Vagina (tissue), 2 donors: ENCODE results near the gene TADA2A. TPM values are rescaled to one million over a fixed set of nuclear protein-coding genes. Genes with fewer than 3 reads are reported as not detected.
"Not testable (repeated sequence)": the region's sequence is repeated elsewhere in the genome, so short reads cannot be mapped to it uniquely, and the experiment has no call there.

ENCODE experiments used
- DNase-seq, 2 donors: peaks; one replicate each; pipeline ENCODE4 v3.0.0-alpha.2; 2017; ENCODE audit errors: extremely low spot score in 2 of 2
- H3K27ac ChIP-seq: fragments of 200-600 bp; sonication (generic); one replicate; pipeline ENCODE4 v1.5.1; 2019
- H3K27me3 ChIP-seq: fragments of 200-600 bp; sonication (generic); one replicate; pipeline ENCODE4 v1.5.1; 2019
- H3K36me3 ChIP-seq, 2 donors: fragments of 200-600 bp; sonication (generic); one replicate each; pipeline ENCODE4 v1.5.1; 2017 to 2019
- H3K4me1 ChIP-seq: fragments of 200-600 bp; sonication (generic); one replicate; pipeline ENCODE4 v1.5.1; 2019
- H3K4me3 ChIP-seq, 2 donors: fragments of 200-600 bp; sonication (generic); 1 replicate in 1 of 2; 2 replicates in 1 of 2; pipeline ENCODE4 v1.5.1; 2016 to 2019
- H3K9me3 ChIP-seq: fragments of 200-600 bp; sonication (generic); one replicate; pipeline ENCODE4 v1.5.1; 2019
- POLR2A ChIP-seq, 2 donors: fragments of 450-650 bp; IDR thresholded peaks; one replicate each; pipeline ENCODE4 v1.6.1; 2017; ENCODE audit warnings: antibody characterized with exemption in 2 of 2, mild to moderate bottlenecking in 2 of 2, moderate library complexity in 2 of 2
- POLR2AphosphoS5 ChIP-seq, 2 donors: sonication (generic); formaldehyde crosslinking; IDR thresholded peaks; one replicate each; pipeline ENCODE4 v1.9.0; 2017; ENCODE audit warnings: antibody characterized with exemption in 2 of 2, mild to moderate bottlenecking in 2 of 2, low read depth in 1 of 2; ENCODE audit not compliant: insufficient read depth in 1 of 2
- intact Hi-C: fragments of 100-400 bp; cut with DNase I; formaldehyde crosslinking; loops from one replicate; pipeline ENCODE4 v1.15.1; 2023
- total RNA-seq: library from RNA; depleted of rRNA; stranded (reverse); fragments of >200 nt; gene quantifications from one replicate; pipeline ENCODE4 v1.2.3, GENCODE V29; 2016
- TF ChIP-seq, protein P1 (sequence below), 3 experiments: fragments of 450-650 bp in 2 of 3; fragments of 200-600 bp in 1 of 3; sonication (generic) in 1 of 3; IDR thresholded peaks; one replicate each; pipeline ENCODE4 v1.5.1; 2017 to 2019; ENCODE audit warnings: antibody characterized with exemption in 3 of 3, mild to moderate bottlenecking in 2 of 3, moderate library complexity in 2 of 3

The TADA2A gene
- total RNA-seq, 1 donor from 2014 or later: 44.2 TPM

DNA sequence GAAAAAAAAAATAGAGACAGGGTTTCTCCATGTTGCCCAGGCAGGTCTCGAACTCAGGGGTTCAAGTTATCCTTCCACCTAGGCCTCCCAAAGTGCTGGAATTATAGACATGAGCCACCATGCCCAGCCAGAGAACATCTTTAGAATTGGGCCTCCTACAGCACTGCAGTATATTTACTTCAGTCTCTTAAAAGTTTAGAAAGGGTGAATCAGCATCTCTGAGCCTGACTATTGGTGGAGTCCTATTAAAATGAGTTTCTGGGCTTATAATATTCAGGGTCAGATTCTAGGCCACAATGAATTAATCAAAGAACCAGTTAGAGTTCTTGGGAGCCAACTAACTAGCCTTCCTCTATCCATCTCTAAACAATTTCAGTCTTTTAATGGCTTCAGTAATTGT lies 22.8 kb downstream of the TADA2A start:
- DNase-seq: no peak
- intact Hi-C loops: no loop called here
- Histone ChIP-seq H3K27ac (peak overlapping the region; percentile 62), H3K9me3 (no peaks in the 10 kb centered on the region), H3K4me3 (no peak overlapping the region), H3K27me3 (no peaks in the 10 kb centered on the region), H3K4me1 (peaks cover 6% of the 10 kb centered on the region), H3K36me3 (peaks cover 0 to 33% of the 10 kb centered on the region in 2 donors)
- TF ChIP-seq POLR2AphosphoS5 (IDR thresholded peaks at IDR 0.05; ENCODE audit: insufficient read depth in 1 of 2, low read depth in 1 of 2) (no peak), POLR2A (IDR thresholded peaks at IDR 0.05) (no peak)
- TF ChIP-seq, protein P1, sequence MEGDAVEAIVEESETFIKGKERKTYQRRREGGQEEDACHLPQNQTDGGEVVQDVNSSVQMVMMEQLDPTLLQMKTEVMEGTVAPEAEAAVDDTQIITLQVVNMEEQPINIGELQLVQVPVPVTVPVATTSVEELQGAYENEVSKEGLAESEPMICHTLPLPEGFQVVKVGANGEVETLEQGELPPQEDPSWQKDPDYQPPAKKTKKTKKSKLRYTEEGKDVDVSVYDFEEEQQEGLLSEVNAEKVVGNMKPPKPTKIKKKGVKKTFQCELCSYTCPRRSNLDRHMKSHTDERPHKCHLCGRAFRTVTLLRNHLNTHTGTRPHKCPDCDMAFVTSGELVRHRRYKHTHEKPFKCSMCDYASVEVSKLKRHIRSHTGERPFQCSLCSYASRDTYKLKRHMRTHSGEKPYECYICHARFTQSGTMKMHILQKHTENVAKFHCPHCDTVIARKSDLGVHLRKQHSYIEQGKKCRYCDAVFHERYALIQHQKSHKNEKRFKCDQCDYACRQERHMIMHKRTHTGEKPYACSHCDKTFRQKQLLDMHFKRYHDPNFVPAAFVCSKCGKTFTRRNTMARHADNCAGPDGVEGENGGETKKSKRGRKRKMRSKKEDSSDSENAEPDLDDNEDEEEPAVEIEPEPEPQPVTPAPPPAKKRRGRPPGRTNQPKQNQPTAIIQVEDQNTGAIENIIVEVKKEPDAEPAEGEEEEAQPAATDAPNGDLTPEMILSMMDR (IDR thresholded peaks at IDR 0.05): no peak

DNA sequence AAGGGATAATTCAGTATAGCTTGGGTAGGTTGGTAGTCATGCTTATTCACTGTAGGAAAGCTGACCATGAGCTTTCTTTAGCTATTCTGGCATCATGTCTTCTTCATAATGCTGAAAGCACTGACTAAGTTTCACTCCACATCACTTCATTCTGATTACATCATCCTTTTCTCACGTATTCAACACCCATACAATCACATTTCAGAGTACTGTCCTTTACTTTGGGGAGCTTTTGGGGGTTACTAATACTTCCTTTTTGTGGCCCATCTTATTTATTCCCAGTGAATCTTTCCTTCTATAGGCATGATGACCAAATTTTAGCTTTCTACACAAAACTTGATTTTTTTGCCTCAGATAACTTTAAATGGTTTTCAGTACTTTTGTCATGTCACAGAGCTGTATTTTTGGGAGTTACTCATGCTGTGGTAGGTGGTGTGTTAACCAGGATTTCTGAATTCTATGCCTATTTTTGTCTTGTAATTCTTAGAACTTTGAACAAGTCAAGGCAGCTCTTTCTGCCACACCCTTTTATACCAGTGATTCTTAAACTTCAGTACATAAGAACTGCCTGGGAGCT lies 23.5 kb downstream of the TADA2A start:
- Histone ChIP-seq H3K9me3 (no peaks in the 10 kb centered on the region), H3K4me1 (peaks cover 6% of the 10 kb centered on the region), H3K4me3 (no peak overlapping the region), H3K27me3 (no peaks in the 10 kb centered on the region), H3K27ac (peak overlapping the region; percentile 62), H3K36me3 (peaks cover 0 to 26% of the 10 kb centered on the region in 2 donors)
- no peak for DNase-seq
- intact Hi-C loops: no loop called here
- no peak for TF ChIP-seq POLR2A (IDR thresholded peaks at IDR 0.05)
- TF ChIP-seq POLR2AphosphoS5 (IDR thresholded peaks at IDR 0.05; ENCODE audit: insufficient read depth in 1 of 2, low read depth in 1 of 2): peak in 1 of 2 donors; percentile 23

GRCh38 chr17:37432671-37433070 lies 26.0 kb downstream of the TADA2A start:
- TF ChIP-seq POLR2A (IDR thresholded peaks at IDR 0.05) (no peak), POLR2AphosphoS5 (IDR thresholded peaks at IDR 0.05; ENCODE audit: insufficient read depth in 1 of 2, low read depth in 1 of 2) (no peak)
- TF ChIP-seq, protein P1 (IDR thresholded peaks at IDR 0.05): no peak
- H3K27me3 ChIP-seq: no peaks in the 10 kb centered on the region
- H3K4me3 ChIP-seq: no peak overlapping the region
- H3K4me1 ChIP-seq: peaks cover 6% of the 10 kb centered on the region
- DNase-seq: no peak
- no peaks in the 10 kb centered on the region for H3K9me3 ChIP-seq
- intact Hi-C loops: no loop called here
- peaks cover 0 to 14% of the 10 kb centered on the region in 2 donors for H3K36me3 ChIP-seq
- no peak overlapping the region for H3K27ac ChIP-seq

DNA sequence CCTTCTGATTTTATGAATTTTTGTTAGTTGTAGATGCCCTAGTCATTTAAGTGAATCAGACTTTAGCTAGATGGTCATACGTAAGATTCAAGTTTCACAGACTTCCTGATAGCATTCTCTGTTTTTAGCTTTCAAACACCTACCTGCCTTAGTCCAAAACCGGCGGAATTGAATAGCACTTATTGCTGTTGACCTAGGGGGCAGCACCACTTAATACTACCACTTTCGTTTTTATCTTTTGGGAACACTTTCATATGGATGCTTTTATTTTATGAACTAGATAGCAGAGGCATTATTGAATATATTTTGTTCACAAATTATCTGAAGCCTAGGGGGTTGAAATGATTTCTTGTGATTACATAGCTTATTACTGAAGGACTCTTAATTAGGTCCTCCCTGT lies 31.5 kb downstream of the TADA2A start:
- DNase-seq: no peak
- Histone ChIP-seq H3K27ac (no peak overlapping the region), H3K27me3 (no peaks in the 10 kb centered on the region), H3K4me1 (no peaks in the 10 kb centered on the region), H3K4me3 (no peak overlapping the region), H3K36me3 (peaks cover 3 to 34% of the 10 kb centered on the region in 2 donors), H3K9me3 (no peaks in the 10 kb centered on the region)
- TF ChIP-seq, protein P1 (IDR thresholded peaks at IDR 0.05): no peak
- no peak for TF ChIP-seq POLR2AphosphoS5 (IDR thresholded peaks at IDR 0.05; ENCODE audit: insufficient read depth in 1 of 2, low read depth in 1 of 2)
- no peak for TF ChIP-seq POLR2A (IDR thresholded peaks at IDR 0.05)
- intact Hi-C loops: no loop called here

DNA sequence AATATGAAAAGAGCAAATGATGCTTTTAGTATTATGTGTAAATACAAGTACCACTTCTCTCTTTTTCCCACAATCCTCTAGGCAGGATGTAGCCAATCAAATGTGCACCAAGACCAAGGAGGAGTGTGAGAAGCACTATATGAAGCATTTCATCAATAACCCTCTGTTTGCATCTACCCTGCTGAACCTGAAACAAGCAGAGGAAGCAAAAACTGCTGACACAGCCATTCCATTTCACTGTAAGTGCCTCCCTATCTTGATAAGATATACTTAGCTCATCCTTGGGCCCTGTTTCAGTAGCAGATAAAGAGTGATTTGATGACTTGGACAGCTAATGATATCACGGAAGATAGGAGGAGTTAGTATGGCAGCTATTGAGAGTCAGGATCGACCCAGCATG lies 33.7 kb downstream of the TADA2A start:
- Histone ChIP-seq H3K4me3 (no peak overlapping the region), H3K9me3 (no peaks in the 10 kb centered on the region), H3K27me3 (no peaks in the 10 kb centered on the region), H3K27ac (no peak overlapping the region), H3K36me3 (peaks cover 3 to 43% of the 10 kb centered on the region in 2 donors), H3K4me1 (no peaks in the 10 kb centered on the region)
- no peak for DNase-seq
- intact Hi-C loops: no loop called here
- TF ChIP-seq, protein P1 (IDR thresholded peaks at IDR 0.05): no peak
- TF ChIP-seq POLR2AphosphoS5 (IDR thresholded peaks at IDR 0.05; ENCODE audit: insufficient read depth in 1 of 2, low read depth in 1 of 2): no peak
- no peak for TF ChIP-seq POLR2A (IDR thresholded peaks at IDR 0.05)

DNA sequence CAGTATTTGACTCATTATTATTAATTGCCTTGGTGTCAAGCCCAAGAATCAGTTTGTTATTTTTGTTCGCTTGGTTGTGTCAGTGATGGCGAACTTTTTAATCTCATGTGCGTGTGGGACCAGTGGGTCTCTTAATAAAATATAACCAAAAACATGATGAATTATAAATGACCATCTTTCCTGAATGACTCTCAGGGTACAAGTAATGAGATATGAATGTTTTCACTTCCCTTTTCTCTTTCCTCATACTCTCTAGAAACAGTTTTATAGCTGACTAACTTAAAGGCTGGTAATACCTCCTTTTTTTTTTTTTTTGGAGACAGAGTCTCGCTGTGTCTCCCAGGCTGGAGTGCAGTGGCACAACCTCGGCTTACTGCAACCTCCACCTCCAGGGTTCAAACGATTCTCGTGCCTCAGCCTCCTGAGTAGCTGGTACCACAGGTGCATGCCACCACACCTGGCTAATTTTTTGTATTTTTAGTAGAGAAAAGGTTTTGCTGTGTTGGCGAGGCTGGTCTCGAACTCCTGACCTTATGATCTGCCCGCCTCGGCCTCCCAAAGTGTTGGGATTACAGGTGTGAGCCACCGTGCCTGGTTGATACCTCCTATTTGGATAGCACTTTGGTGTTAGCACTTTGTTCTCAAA lies 34.8 kb downstream of the TADA2A start:
- H3K4me3 ChIP-seq, H3K27me3 ChIP-seq, DNase-seq, intact Hi-C loops, H3K9me3 ChIP-seq, H3K4me1 ChIP-seq, H3K27ac ChIP-seq: not testable (repeated sequence)
- H3K36me3 ChIP-seq: peaks cover 3 to 43% of the 10 kb centered on the region in 2 donors
